HEK293 (cell line): ENCODE data around the gene TMEM256.

Experiments
- CTCF ChIA-PET: fragments of 350-600 bp; formaldehyde crosslinking; extraction: SDS; loops from one replicate; lab custom pipeline; 2021; ENCODE audit warnings: antibody characterized with exemption; lab: Yijun Ruan, JAX
- POLR2A ChIA-PET: fragments of 300-600 bp; formaldehyde crosslinking; extraction: SDS; loops from one replicate; lab custom pipeline; 2020; ENCODE audit warnings: antibody characterized with exemption, inconsistent platforms; lab: Yijun Ruan, JAX
- H3K27ac ChIP-seq: fragments of 200-500 bp; sonication (Bioruptor generic); 2 replicates; pipeline ENCODE4 v1.5.1; 2014; ENCODE audit warnings: low read depth, low read length, control low read depth, inconsistent platforms; ENCODE audit errors: extremely low read depth
- H3K36me3 ChIP-seq, 2 experiments: fragments of 200-500 bp in 1 of 2; sonication (Bioruptor generic) in 1 of 2; 1 replicate in 1 of 2; 2 replicates in 1 of 2; pipeline ENCODE4 v1.5.1; 2014 to 2017; ENCODE audit warnings: inconsistent platforms in 2 of 2, low read length in 2 of 2; ENCODE audit not compliant: control insufficient read depth in 2 of 2, insufficient read depth in 1 of 2
- H3K4me1 ChIP-seq: fragments of 200-500 bp; sonication (Bioruptor generic); 2 replicates; pipeline ENCODE4 v1.5.1; 2014; ENCODE audit warnings: mild to moderate bottlenecking, low read length, inconsistent platforms; ENCODE audit not compliant: control insufficient read depth, insufficient read depth
- H3K4me3 ChIP-seq: 2 replicates; pipeline ENCODE4 v1.5.1; 2011; ENCODE audit warnings: low read depth, mild to moderate bottlenecking, control low read depth, low read length, moderate library complexity
- H3K9me3 ChIP-seq: fragments of 200-500 bp; sonication (Bioruptor generic); 2 replicates; pipeline ENCODE4 v1.5.1; 2014; ENCODE audit warnings: low read depth, low read length, inconsistent platforms; ENCODE audit not compliant: control insufficient read depth, insufficient read depth
- GLI4 ChIP-seq: fragments of 450-650 bp; formaldehyde crosslinking; IDR thresholded peaks from 2 replicates; pipeline ENCODE4 v1.5.1; 2016; ENCODE audit warnings: missing biosample characterization, missing genetic modification characterization
- KLF16 ChIP-seq: fragments of 450-650 bp; formaldehyde crosslinking; IDR thresholded peaks from 2 replicates; pipeline ENCODE4 v1.5.1; 2017; ENCODE audit warnings: missing biosample characterization, missing genetic modification characterization
- KLF9 ChIP-seq: fragments of 450-650 bp; formaldehyde crosslinking; IDR thresholded peaks from 2 replicates; pipeline ENCODE4 v1.5.1; 2016; ENCODE audit warnings: missing biosample characterization, missing genetic modification characterization, low read depth
- SP3 ChIP-seq: fragments of 450-650 bp; formaldehyde crosslinking; IDR thresholded peaks from 2 replicates; pipeline ENCODE4 v1.5.1; 2016; ENCODE audit warnings: missing biosample characterization, missing genetic modification characterization
- ZBTB8A ChIP-seq: fragments of 450-650 bp; formaldehyde crosslinking; IDR thresholded peaks from 2 replicates; pipeline ENCODE4 v1.5.1; 2016; ENCODE audit warnings: missing biosample characterization, missing genetic modification characterization
- ZNF10 ChIP-seq: fragments of 450-650 bp; formaldehyde crosslinking; IDR thresholded peaks from 2 replicates; pipeline ENCODE4 v1.5.1; 2017; ENCODE audit warnings: missing biosample characterization, missing genetic modification characterization
- ZNF132 ChIP-seq: fragments of 450-650 bp; formaldehyde crosslinking; IDR thresholded peaks from 2 replicates; pipeline ENCODE4 v1.5.1; 2017; ENCODE audit warnings: missing biosample characterization, missing genetic modification characterization, borderline replicate concordance
- ZNF157 ChIP-seq: fragments of 450-650 bp; formaldehyde crosslinking; IDR thresholded peaks from 2 replicates; pipeline ENCODE4 v1.5.1; 2016; ENCODE audit warnings: missing biosample characterization, missing genetic modification characterization
- ZNF202 ChIP-seq: fragments of 450-650 bp; formaldehyde crosslinking; IDR thresholded peaks from 2 replicates; pipeline ENCODE4 v1.5.1; 2016; ENCODE audit warnings: missing biosample characterization, missing genetic modification characterization, borderline replicate concordance
- ZNF211 ChIP-seq: fragments of 450-650 bp; formaldehyde crosslinking; IDR thresholded peaks from 2 replicates; pipeline ENCODE4 v1.5.1; 2016; ENCODE audit warnings: low read depth, missing biosample characterization, missing genetic modification characterization
- ZNF302 ChIP-seq: fragments of 450-650 bp; formaldehyde crosslinking; IDR thresholded peaks from 2 replicates; pipeline ENCODE4 v1.5.1; 2016; ENCODE audit warnings: missing biosample characterization, missing genetic modification characterization, low read depth
- ZNF362 ChIP-seq: fragments of 450-650 bp; formaldehyde crosslinking; IDR thresholded peaks from 2 replicates; pipeline ENCODE4 v1.5.1; 2016; ENCODE audit warnings: missing biosample characterization, missing genetic modification characterization
- ZNF398 ChIP-seq: fragments of 450-650 bp; formaldehyde crosslinking; IDR thresholded peaks from 2 replicates; pipeline ENCODE4 v1.5.1; 2017; ENCODE audit warnings: missing biosample characterization, missing genetic modification characterization
- ZNF416 ChIP-seq: fragments of 450-650 bp; formaldehyde crosslinking; IDR thresholded peaks from 2 replicates; pipeline ENCODE4 v1.5.1; 2016; ENCODE audit warnings: missing biosample characterization, missing genetic modification characterization
- ZNF426 ChIP-seq: fragments of 450-650 bp; formaldehyde crosslinking; IDR thresholded peaks from 2 replicates; pipeline ENCODE4 v1.5.1; 2017; ENCODE audit warnings: missing biosample characterization, missing genetic modification characterization, mild to moderate bottlenecking, inconsistent platforms, moderate library complexity
- ZNF433 ChIP-seq: fragments of 450-650 bp; formaldehyde crosslinking; IDR thresholded peaks from 2 replicates; pipeline ENCODE4 v1.5.1; 2016; ENCODE audit warnings: missing biosample characterization, missing genetic modification characterization, low read depth
- ZNF544 ChIP-seq: fragments of 450-650 bp; formaldehyde crosslinking; IDR thresholded peaks from 2 replicates; pipeline ENCODE4 v1.5.0; 2017; ENCODE audit warnings: missing biosample characterization, missing genetic modification characterization
- ZNF600 ChIP-seq: fragments of 450-650 bp; formaldehyde crosslinking; IDR thresholded peaks from 2 replicates; pipeline ENCODE4 v1.5.1; 2016; ENCODE audit warnings: missing biosample characterization, missing genetic modification characterization
- ZNF645 ChIP-seq: fragments of 450-650 bp; formaldehyde crosslinking; IDR thresholded peaks from 2 replicates; pipeline ENCODE4; 2016; ENCODE audit warnings: missing biosample characterization, missing genetic modification characterization
- TF ChIP-seq, protein P1 (sequence below): fragments of 450-650 bp; formaldehyde crosslinking; IDR thresholded peaks from 2 replicates; pipeline ENCODE4 v1.5.1; 2017; ENCODE audit warnings: missing biosample characterization, missing genetic modification characterization
- TF ChIP-seq, protein P2 (sequence below): fragments of 450-650 bp; formaldehyde crosslinking; IDR thresholded peaks from 2 replicates; pipeline ENCODE4 v1.5.1; 2016; ENCODE audit warnings: missing biosample characterization, missing genetic modification characterization
- TF ChIP-seq, protein P3 (sequence below): fragments of 450-650 bp; formaldehyde crosslinking; IDR thresholded peaks from 2 replicates; pipeline ENCODE4 v1.5.1; 2016; ENCODE audit warnings: missing biosample characterization, missing genetic modification characterization
- TF ChIP-seq, protein P4 (sequence below): fragments of 450-650 bp; formaldehyde crosslinking; IDR thresholded peaks from 2 replicates; pipeline ENCODE4 v1.5.1; 2016; ENCODE audit warnings: missing biosample characterization, missing genetic modification characterization

TMEM256 gene

GRCh38 chr17:7403977-7404736 is at the start of gene TMEM256 (continued):
- TF ChIP-seq ZNF433 (tag by site-specific recombination): no peak
- TF ChIP-seq, protein P1, sequence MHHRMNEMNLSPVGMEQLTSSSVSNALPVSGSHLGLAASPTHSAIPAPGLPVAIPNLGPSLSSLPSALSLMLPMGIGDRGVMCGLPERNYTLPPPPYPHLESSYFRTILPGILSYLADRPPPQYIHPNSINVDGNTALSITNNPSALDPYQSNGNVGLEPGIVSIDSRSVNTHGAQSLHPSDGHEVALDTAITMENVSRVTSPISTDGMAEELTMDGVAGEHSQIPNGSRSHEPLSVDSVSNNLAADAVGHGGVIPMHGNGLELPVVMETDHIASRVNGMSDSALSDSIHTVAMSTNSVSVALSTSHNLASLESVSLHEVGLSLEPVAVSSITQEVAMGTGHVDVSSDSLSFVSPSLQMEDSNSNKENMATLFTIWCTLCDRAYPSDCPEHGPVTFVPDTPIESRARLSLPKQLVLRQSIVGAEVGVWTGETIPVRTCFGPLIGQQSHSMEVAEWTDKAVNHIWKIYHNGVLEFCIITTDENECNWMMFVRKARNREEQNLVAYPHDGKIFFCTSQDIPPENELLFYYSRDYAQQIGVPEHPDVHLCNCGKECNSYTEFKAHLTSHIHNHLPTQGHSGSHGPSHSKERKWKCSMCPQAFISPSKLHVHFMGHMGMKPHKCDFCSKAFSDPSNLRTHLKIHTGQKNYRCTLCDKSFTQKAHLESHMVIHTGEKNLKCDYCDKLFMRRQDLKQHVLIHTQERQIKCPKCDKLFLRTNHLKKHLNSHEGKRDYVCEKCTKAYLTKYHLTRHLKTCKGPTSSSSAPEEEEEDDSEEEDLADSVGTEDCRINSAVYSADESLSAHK (tag by site-specific recombination): no peak
- TF ChIP-seq SP3 (tag by site-specific recombination): peak; percentile 93
- TF ChIP-seq ZNF398 (tag by site-specific recombination): peak; percentile 95
- no peak for TF ChIP-seq ZNF416 (tag by site-specific recombination)
- peak; percentile 61 for TF ChIP-seq ZBTB8A (tag by site-specific recombination)
- no peak for TF ChIP-seq ZNF157
- no peak for TF ChIP-seq ZNF302 (tag by site-specific recombination)
- TF ChIP-seq KLF16 (tag by site-specific recombination): 0 out of 2 replicates have a peak, but pooled peaks have one; percentile 56
- peak; percentile 70 for TF ChIP-seq ZNF600 (tag by site-specific recombination)
- no peak for TF ChIP-seq ZNF132
- TF ChIP-seq, protein P2, sequence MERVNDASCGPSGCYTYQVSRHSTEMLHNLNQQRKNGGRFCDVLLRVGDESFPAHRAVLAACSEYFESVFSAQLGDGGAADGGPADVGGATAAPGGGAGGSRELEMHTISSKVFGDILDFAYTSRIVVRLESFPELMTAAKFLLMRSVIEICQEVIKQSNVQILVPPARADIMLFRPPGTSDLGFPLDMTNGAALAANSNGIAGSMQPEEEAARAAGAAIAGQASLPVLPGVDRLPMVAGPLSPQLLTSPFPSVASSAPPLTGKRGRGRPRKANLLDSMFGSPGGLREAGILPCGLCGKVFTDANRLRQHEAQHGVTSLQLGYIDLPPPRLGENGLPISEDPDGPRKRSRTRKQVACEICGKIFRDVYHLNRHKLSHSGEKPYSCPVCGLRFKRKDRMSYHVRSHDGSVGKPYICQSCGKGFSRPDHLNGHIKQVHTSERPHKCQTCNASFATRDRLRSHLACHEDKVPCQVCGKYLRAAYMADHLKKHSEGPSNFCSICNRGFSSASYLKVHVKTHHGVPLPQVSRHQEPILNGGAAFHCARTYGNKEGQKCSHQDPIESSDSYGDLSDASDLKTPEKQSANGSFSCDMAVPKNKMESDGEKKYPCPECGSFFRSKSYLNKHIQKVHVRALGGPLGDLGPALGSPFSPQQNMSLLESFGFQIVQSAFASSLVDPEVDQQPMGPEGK (tag by site-specific recombination): peak; percentile 89

DNA sequence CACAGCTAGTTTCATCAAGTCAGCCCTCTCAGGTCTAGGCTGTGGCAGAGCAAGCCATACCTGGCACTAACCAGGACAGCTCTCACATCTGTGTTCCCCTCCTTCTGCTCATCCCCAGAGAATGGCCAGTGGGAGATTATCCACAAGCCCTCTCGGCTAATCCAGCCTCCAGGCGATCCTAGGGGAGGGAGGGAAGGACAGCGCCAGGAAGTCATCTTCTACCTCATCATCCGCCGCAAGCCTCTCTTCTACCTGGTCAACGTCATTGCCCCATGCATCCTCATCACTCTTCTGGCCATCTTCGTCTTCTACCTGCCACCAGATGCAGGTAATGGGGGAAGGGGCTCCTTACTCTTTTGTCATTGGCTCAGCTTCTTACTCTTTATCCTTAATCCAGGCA is 44.6 kb upstream of the TMEM256 start:
- Histone ChIP-seq H3K4me3 (no peak overlapping the region), H3K36me3 (no peaks in the 10 kb centered on the region; a peak in 1 of 3 replicates), H3K4me1 (peaks cover 13% of the 10 kb centered on the region), H3K9me3 (no peaks in the 10 kb centered on the region), H3K27ac (no peak overlapping the region)
- ChIA-PET POLR2A (no interaction called here), CTCF (interaction anchor here (1.9 kb wide), 1 partner anchor 11 kb away, joined by 5 read pairs; no protein-coding TSS in a partner anchor)
- TF ChIP-seq KLF9 (tag by site-specific recombination): no peak
- TF ChIP-seq ZNF544 (tag by site-specific recombination): no peak
- TF ChIP-seq ZNF645 (tag by site-specific recombination): no peak
- TF ChIP-seq, protein P3, sequence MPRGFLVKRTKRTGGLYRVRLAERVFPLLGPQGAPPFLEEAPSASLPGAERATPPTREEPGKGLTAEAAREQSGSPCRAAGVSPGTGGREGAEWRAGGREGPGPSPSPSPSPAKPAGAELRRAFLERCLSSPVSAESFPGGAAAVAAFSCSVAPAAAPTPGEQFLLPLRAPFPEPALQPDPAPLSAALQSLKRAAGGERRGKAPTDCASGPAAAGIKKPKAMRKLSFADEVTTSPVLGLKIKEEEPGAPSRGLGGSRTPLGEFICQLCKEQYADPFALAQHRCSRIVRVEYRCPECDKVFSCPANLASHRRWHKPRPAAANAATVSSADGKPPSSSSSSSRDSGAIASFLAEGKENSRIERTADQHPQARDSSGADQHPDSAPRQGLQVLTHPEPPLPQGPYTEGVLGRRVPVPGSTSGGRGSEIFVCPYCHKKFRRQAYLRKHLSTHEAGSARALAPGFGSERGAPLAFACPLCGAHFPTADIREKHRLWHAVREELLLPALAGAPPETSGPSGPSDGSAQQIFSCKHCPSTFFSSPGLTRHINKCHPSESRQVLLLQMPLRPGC (tag by site-specific recombination): no peak
- TF ChIP-seq ZNF211 (tag by site-specific recombination): no peak
- no peak for TF ChIP-seq ZNF362 (tag by site-specific recombination)
- no peak for TF ChIP-seq ZNF202 (tag by site-specific recombination)
- TF ChIP-seq ZNF10: no peak
- no peak for TF ChIP-seq ZNF426 (tag by site-specific recombination)
- TF ChIP-seq GLI4 (tag by site-specific recombination): no peak
- TF ChIP-seq, protein P4, sequence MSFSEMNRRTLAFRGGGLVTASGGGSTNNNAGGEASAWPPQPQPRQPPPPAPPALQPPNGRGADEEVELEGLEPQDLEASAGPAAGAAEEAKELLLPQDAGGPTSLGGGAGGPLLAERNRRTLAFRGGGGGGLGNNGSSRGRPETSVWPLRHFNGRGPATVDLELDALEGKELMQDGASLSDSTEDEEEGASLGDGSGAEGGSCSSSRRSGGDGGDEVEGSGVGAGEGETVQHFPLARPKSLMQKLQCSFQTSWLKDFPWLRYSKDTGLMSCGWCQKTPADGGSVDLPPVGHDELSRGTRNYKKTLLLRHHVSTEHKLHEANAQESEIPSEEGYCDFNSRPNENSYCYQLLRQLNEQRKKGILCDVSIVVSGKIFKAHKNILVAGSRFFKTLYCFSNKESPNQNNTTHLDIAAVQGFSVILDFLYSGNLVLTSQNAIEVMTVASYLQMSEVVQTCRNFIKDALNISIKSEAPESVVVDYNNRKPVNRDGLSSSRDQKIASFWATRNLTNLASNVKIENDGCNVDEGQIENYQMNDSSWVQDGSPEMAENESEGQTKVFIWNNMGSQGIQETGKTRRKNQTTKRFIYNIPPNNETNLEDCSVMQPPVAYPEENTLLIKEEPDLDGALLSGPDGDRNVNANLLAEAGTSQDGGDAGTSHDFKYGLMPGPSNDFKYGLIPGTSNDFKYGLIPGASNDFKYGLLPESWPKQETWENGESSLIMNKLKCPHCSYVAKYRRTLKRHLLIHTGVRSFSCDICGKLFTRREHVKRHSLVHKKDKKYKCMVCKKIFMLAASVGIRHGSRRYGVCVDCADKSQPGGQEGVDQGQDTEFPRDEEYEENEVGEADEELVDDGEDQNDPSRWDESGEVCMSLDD: no peak
